ELR (cell line): ENCODE measurements around the gene PLEKHD1.

Source experiments
- DNase-seq: peaks from one replicate; pipeline ENCODE4 v3.0.0-alpha.2; 2015; ENCODE audit warnings: low read depth

Gene PLEKHD1

DNA sequence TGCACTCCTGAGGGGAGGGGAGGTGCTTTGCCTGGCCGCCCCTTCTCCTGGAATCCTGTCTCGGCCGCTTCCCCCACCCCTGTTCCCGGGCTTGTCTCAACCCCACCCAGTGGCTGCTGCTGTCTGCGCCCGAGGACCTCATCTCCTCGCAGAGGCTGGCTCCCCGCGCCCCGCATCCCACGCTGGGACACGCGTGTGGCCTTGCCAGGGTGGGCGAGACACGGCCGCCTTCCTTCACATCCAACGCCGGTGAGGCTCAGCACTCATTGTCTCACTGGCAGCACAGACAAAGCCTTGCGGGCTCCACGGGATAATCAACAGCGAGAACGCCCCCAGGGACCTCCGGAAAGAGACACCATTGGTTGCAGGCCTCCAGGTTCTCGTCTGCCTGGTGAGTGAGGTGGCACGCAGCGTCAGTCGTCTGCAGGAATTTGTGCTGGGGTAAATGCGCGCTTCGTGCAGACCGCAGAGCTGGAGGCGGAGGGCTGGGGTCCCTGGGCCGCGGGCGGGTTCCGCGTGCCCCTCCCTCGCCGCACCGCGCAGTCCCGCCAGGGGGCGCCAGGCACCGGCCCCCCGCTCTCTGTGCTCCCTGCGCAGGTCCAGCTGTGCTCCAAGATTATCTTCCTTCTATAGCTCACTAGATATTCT is 63.3 kb downstream of the PLEKHD1 start:
- DNase-seq, result peak; percentile 26

DNA sequence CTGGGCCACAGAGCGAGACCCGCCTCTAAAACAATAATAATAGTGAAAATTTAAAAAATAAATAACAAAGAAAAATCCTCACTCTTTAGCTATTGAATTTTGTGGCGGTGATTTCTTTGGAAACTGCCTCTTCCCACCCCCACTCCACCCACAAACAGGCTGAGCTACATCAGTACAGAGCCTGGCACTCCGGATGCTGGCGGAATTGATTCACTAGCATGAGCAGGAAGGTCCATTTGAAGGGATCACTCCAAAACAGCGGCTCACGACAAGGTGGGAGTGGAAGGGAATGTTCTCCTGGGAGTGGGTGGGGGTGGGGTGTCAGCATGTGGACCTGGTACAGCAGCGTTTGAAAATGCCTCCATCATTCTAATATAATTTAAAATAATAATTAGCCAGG is 64.0 kb downstream of the PLEKHD1 start:
- DNase-seq, result no peak

DNA sequence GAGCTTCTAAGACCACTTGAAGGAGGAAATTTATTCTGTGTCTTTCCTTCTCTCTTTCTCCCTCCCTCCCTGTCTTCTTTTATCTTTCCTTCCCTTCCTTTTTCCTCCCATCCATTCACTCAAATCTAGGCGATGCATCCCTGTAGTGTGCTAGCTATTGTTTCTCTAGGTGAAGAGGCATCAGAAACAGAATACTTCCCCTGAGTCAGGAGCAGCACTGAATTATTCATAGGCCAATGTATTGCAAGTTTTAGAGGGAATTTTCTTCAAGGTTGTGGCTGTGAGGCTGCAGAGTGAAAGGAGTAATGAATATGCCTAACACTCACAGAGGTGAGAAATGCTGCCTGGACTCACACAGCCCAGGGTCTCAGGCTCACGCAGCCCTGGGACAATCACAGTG is 67.0 kb downstream of the PLEKHD1 start:
- no peak for DNase-seq

DNA sequence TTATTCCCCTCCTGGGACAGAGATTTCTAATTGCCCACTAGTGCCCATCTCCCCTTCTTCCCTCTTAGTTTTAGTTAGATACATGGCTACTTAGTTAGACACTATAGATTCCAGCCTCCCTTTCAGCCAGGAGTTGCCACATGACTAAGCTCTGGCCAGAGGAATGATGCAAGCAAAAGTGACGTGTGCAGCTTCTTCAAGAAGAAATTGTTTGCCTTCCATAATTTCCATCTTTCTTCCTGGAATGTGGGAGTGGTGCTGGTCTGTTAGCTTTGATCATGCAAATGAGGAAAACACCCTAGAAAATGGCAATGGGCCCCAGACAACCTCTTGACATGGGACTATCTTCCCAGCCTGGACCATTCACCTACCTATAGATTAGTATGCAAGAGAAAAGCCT is 68.7 kb downstream of the PLEKHD1 start:
- DNase-seq, result peak; percentile 73

DNA sequence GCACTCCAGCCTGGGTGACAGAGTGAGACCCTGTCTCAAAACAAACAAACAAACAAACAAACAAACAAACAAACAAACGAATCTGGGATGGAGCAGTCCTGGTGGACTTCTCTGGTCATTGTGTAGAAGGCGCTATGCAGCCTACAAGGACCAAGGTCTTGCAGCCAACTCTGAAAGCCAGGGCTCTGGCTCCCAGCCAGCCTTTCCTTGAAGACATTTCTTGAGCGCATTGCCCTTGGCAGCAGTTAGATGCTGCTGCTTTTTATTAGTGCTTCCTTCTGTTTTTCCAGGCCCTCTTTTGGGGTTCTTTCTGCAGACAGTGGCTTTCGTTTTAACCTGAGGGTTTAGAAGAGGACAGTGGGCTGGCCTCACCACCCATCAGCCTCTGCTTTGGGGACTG is 70.0 kb downstream of the PLEKHD1 start:
- no peak for DNase-seq

DNA sequence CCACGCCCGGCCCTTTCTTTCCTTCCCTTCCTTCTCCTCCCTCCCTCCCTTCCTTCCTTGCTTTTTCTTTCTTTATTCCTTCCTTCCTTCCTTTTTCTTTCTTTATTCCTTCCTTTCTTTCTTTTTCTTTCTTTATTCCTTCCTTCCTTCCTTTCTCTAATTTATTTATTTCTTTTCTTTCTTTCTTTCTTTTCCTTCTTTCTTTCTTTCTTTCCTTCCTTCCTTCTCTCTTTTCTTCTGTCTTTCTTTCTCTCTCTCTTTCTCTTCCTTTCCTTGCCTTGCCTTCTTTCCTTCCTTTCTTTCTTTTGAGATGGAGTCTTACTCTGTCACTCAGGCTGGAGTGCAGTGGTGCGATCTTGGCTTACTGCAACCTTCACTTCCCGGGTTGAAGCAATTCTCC is 74.2 kb downstream of the PLEKHD1 start:
- no peak for DNase-seq

DNA sequence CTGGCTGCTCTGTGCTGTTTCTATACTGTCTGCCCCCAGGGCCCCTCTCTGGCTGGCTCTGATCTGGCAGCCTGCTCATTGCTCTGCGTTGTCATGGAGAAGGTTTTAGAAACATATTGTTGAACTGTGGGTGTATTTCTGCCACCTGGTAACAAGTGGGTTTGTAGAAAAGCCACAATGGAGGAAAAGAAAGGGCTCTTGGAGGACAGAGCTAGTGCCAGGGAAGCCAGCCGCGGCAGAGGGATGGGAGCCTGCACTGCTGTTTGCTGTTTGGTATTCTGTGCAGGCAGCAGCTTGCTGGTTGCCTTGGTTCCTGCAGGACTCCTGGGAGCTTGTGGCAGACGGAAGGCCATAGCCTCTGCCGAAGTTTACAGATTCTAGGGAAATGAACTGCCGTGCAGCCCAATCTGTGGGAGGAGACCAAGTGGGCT is 75.1 kb downstream of the PLEKHD1 start:
- no peak for DNase-seq

DNA sequence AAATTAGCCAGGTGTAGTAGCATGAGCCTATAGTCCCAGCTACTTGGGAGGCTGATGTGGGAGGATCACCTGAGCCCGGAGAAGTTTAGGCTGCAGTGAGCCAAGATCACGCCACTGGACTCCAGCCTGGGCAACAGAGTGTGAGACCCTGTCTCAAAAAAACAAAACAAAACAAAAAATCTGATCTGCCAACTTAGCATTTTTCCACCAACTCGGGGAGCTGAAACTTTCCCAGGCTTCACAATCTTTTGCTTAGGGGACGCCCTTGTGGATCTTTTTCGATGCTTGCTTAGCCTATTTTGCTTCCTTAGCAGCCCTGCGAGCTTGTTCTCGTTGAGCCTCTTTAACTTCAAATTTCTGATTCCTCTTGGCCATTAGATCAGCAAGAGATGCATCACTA is 76.3 kb downstream of the PLEKHD1 start:
- no peak for DNase-seq

DNA sequence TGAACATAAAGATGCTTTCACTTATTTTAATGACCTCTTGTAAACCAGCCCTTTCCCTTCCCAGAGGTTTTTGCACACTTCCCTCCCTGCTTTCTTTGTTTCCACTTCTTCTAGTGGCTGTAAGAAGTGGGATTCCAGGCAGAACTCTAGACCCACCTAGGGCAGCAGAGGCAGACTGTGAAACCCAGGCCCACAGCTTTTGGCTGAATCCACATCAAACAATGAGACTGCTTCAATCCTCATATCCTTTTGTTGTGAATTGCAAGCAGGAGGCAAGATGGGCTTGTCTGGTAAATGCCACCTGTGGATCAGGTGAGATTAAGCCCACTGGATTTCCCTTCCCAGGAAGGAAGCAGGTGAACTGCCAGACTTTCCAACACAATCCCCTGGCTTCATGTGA is 77.4 kb downstream of the PLEKHD1 start:
- DNase-seq, result no peak

DNA sequence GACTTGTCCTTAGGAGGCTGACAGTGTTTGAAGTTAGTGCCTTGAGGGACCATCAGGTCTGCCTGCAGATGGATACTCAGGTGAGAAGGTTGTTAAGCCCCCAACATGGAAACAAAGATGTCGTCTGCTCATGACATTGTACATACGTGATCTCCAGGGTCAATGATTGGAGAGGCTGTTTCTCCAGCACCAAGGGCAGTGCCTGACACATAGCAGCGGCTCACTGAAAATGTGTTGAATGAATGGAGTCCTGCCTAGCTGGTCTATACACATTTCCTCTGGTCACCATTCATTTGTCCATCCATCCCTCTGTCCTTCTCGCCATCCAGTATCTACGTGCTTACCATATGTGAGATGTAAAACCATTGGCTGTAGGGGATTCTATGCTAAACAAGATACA is 83.0 kb downstream of the PLEKHD1 start:
- DNase-seq, result no peak

DNA sequence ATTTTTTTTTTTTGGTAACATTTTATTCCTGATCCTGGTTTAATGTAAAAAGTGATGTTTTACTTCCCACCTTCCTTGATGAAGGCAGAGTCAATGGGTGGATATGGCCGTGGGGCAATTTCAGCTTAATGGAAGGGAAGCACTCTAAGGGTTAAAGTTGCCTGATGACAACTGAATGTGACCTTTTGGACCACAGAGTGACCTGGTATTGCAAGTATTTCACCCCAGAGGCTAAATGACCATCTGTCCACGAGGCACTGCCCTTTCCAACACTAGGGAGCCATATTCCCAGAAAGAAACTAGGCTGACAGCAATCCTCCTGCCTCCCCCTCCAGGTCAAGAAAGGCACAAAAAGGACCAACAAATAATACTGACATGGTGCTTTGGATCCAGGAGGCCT is 85.3 kb downstream of the PLEKHD1 start:
- no peak for DNase-seq

DNA sequence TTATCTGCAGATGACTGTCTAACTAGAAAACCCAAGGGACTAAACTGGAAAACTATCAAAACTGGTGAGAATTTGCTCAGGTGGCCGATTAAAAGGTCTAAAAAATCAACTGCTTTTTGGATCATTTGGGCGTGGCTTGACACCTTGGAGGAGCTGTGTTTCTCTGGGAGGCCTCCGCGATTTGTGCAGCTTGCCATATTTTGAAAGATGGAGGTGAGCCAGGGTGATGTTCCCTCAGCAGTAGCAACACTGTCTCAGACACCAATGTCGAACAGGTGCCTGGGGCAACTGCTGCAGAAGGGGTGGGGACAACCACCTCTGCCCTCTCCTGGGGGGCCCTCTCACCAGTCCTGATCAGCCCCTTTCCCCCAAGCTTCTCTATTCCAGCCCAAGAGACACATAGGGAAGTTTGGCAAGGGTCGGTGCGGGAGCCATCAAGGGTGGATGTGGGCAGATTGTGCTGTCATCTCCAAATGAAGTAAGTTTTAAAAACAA is 86.4 kb downstream of the PLEKHD1 start:
- no peak for DNase-seq

DNA sequence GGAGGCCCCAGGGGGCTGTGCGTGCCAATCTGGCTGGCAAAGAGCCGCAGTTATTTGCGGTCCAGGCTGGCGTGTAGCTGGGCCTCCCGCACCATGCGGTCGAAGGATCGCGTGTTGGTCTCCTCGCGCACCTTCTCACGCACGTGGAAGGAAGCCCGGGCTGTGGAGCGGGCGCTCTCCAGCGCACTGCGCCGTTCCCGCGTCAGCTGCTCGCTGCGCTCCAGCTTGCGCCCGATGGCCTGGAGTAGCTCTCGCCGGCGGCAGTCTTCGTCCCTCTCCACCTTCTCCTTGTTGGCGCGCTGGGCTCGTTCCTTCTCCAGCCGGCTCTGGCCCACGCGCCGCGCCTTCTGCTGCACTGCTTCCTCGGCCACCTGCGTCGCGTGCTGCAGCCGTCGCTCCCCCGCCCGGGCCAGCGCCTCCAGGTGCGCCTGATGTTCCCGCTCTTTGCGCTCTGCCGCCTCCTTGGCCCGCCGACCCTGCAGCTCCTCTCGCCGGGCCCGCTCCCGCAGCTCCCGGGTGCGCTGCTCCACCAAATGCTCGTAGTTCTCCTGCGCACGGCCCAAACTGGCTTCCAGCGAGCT is 87.0 kb downstream of the PLEKHD1 start:
- no peak for DNase-seq

DNA sequence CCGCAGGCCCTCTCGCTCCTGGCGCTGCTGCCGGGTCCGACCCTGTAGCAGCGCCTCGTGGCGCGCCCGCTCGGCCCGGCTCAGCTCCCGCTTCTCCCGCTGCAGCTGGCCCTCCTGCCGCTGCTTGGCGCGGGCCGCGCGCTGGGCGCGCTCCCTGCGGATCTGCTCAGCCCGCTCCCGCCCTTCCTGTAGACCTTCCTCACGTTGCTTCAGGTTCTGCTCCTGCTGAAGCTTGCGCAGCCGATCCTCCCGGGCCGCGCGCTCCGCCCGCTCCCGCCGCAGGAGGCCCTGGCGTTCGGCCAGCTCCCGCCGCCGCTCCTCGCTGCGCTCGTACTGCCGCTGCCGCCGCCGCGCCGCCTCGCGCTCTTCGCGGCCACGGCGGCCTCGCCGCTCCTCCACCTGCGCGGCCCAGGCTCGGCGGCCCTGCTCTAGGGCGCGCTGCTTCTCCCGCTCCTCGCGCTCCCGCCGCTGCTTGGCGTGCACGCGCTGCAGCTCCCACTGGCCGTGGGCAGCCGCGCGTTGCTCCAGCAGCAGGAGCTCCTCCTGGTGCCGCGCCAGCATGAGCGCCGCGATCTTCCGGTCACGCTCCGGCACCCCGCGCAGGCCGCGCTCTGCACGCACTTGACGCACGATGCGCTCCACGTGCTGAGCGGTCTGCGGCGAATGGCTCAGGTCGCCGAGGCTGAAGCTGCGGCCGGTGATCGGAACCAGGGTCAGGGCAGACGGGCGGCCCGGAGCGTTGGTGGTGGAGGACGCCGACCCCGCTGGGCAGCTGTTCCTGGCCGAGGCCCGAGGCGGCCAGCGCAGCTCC is 87.7 kb downstream of the PLEKHD1 start:
- no peak for DNase-seq

DNA sequence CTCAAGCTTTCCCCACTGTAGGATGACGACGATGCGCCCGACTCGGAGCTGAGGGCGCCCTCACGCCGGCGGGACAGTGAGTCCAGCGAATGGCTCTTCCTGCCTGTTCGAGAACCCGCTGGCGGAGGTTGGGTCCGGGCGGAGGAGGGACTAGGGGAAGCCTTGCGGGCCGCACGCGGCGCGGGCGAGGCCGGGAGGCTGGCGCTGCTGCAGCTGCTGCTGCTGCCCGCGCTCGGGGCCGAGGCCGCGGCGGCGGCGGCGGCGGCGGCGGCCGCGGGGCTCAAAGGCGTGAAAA is 88.3 kb downstream of the PLEKHD1 start:
- DNase-seq, result no peak

DNA sequence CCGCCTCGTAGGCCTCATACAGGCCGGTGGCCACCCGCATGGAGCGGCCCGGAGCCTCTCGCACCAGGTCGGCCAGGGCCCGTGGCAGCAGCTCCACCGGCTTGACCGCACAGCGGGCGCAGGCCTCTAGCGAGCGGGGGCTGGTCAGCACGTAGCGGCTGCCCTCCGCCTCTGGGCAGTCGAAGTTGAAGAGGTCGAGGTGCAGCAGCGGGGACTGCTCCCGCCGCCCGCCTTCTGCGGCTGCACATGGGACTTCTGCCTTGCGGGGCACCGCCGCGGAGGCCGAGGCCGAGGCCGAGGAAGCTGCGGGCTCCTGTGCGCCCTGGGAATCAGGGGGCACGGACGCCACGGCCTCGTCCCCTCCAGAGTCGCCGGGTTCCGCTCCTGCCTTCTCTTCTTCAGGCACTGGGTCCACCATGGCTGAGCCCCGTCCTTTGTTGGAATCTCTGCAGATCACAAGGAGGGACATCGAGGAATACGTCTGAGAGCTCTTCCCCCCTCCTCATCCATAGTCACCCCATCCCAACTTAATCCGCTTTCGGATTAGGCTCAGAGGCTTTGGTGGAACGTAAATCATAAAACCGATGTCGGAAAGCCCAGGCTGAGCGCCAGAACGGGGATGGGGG is 88.8 kb downstream of the PLEKHD1 start:
- DNase-seq, result no peak

DNA sequence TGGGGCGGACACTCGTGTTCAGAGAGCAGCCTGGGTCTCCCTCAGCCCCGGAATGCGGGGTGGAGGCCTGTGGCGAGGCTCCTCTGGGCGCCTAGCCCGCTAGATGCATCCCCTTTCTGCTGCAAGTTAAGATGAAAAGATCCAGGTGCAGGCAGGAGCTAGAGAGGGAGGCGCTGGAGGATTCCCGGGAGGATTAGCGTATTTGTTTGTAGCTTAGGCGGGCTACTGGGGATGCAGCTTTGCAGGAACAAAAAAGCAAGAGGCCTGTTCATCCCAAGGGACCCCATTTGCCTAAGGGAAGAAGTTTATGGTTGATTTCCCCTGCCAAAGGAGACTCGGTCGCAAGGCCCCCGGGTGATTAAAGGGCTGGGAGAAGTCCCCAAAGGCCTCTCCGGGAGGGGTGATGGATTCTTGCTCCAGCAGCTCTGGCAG is 89.3 kb downstream of the PLEKHD1 start:
- no peak for DNase-seq

DNA sequence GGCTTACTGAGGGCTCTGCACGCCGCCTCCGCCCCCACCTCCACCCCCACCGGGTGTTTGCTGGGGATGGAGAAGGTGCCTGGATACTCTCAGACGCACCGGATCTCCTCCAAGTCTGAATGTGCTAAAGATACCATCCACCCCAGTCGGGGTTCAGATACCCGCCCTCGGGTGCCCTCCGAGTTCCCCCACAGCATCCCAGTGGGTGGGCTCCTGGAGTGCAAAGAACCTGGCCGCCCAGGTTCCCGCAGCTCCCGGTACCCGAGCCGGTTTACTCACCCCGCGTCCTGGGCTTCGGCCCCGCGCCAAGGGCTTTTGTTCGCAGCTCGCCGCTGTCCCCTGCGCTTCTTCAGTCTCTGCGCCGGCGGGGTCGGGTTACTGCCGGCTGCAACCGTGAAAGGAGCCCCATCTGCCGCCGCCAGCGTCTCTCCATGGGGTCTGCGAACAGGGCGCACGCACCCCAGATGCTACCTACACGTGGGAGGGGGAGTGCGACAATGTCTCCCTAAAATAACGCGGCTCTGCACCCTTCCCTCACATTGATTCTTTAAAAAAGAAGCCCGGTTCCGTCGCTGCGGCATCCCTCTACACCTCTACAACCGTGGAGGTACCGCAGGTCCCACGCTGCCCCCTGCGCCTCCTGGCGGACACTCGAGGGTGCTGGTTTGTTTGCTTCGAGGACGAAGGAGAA is 89.9 kb downstream of the PLEKHD1 start, which contains the start of gene CCDC177:
Gene CCDC177, minus strand, starts transcription at position 609 of the 691 bp plus-strand sequence. CDS start 1,249 bp downstream, outside the sequence.
- DNase-seq, result peak; percentile 72

DNA sequence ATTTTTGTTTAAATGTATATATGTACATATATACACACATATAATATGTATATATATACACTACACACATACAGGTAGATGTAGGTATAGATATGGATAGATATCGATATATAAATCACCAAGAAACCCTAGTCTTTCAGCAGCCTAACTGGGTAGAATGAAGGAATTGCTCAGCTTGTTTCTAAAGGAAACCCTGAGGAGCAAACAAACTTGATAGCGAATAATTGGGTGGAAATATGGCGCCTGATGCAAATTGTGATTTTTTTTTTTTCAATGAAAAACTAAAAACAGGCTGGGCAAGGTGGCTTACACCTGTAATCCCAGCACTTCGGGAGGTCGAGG is 90.4 kb downstream of the PLEKHD1 start:
- DNase-seq, result no peak

DNA sequence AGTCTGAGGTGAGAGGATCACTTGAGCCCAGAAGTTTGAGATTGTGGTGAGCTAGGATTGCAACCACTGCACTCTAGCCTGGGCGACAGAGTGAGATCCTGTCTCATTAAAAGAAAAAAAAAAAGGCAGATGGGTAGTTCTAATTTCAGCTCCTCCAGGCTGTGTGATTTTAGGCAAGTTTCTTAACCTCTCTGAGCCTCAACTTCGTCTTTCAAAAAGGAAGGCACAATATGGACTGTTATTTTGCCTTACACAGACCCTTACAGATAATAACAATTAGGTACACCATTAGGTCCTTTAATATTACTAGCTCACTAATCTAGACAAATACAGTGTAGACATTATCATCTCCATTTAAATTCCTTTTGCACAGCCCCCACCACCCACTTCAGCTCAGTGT is 94.9 kb downstream of the PLEKHD1 start:
- DNase-seq, result no peak

DNA sequence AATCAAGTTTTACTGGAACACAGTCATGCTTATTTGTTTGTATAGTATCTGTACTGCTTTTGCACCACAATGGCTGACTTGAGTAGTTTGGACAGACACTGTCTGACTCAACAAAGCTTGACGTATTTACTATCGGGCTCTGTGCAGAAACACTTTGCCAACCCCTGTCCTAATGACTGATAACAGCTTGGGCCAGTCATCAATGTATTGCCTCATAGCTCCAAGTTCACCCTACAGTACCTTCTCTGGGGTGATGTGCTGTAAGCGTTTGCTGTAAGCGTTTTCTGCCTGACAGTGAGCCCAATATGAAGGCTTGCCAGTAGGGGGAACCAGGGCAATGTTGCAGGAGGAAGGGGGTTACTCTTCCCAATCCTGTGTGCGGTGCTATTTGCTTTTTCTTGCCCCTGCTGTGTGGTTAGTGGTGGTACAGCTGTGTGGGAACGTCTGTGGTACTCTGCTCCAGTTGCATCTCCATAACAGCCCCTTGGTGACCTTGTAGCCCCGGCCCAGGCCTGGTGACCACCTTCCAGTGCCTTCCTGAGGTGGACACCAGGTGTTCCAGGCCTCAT is 95.6 kb downstream of the PLEKHD1 start:
- DNase-seq, result peak; percentile 62
